Measurements from ENCODE around the gene SORBS2.

SORBS2 gene

GRCh38 chr4:185834778-185835177, 22.8 kb upstream of the SORBS2 start:
- no peak for DNase-seq

GRCh38 chr4:185834088-185834487, 22.1 kb upstream of the SORBS2 start:
- no peak for DNase-seq

GRCh38 chr4:185833055-185833598, 21.1 kb upstream of the SORBS2 start:
- no peak for DNase-seq

- DNase-seq, result no peak
Measured at GRCh38 chr4:185831125-185831815, 19.3 kb upstream of the SORBS2 start.

- DNase-seq, result no peak
Measured at GRCh38 chr4:185830263-185830994, 18.4 kb upstream of the SORBS2 start.

GRCh38 chr4:185826381-185826780, 14.4 kb upstream of the SORBS2 start:
- no peak for DNase-seq

GRCh38 chr4:185825737-185826136, 13.7 kb upstream of the SORBS2 start:
- no peak for DNase-seq

GRCh38 chr4:185822791-185823190, 10.8 kb upstream of the SORBS2 start:
- DNase-seq, result no peak

- DNase-seq, result no peak
Measured at GRCh38 chr4:185821029-185821419, 9.0 kb upstream of the SORBS2 start.

GRCh38 chr4:185820146-185821028, 8.4 kb upstream of the SORBS2 start:
- no peak for DNase-seq

GRCh38 chr4:185819144-185819543, 7.2 kb upstream of the SORBS2 start:
- no peak for DNase-seq

GRCh38 chr4:185817403-185817818, 5.4 kb upstream of the SORBS2 start:
- DNase-seq, result no peak

GRCh38 chr4:185813133-185813532, 1.1 kb upstream of the SORBS2 start:
- no peak for DNase-seq

GRCh38 chr4:185810746-185811508, 1.1 kb downstream of the SORBS2 start:
- DNase-seq, result no peak

GRCh38 chr4:185809533-185810071, 2.4 kb downstream of the SORBS2 start:
- no peak for DNase-seq

GRCh38 chr4:185809121-185809520, 2.9 kb downstream of the SORBS2 start:
- DNase-seq, result no peak

- DNase-seq, result no peak
Measured at GRCh38 chr4:185805979-185806378, 6.0 kb downstream of the SORBS2 start.

GRCh38 chr4:185805262-185805802, 6.7 kb downstream of the SORBS2 start:
- DNase-seq, result no peak

- DNase-seq, result no peak
Measured at GRCh38 chr4:185803022-185803421, 9.0 kb downstream of the SORBS2 start.

- no peak for DNase-seq
Measured at GRCh38 chr4:185801471-185801870, 10.5 kb downstream of the SORBS2 start.

GRCh38 chr4:185800266-185800945, 11.6 kb downstream of the SORBS2 start:
- no peak for DNase-seq

Data from stimulated activated CD4-positive, alpha-beta T cell treated with anti-CD3 and anti-CD28 coated beads, Interleukin-4, amount 100 ng/mL, for 4 hours (primary cell).